Mesothelial cell of epicardium (in vitro differentiated cells): ENCODE data around the gene PARVG. TPM values are rescaled to one million over a fixed set of nuclear protein-coding genes. Genes with fewer than 3 reads are reported as not detected.

Source experiments
- DNase-seq, 2 experiments: peaks; one replicate each; pipeline ENCODE4 v3.0.0; 2021; ENCODE audit warnings: low spot score in 2 of 2; ENCODE audit not compliant: unreplicated experiment in 2 of 2
- H3K27ac Mint-ChIP-seq: 2 replicates; pipeline ENCODE4 v1.8.0; 2021; ENCODE audit warnings: mixed read lengths
- H3K27me3 Mint-ChIP-seq: 2 replicates; pipeline ENCODE4 v1.8.0; 2021; ENCODE audit warnings: low read depth, mixed read lengths
- H3K36me3 Mint-ChIP-seq: 2 replicates; pipeline ENCODE4 v1.8.0; 2021; ENCODE audit warnings: mixed read lengths
- H3K4me1 Mint-ChIP-seq: 2 replicates; pipeline ENCODE4 v1.8.0; 2021; ENCODE audit warnings: mixed read lengths
- H3K4me3 Mint-ChIP-seq: 2 replicates; pipeline ENCODE4 v1.8.0; 2021; ENCODE audit warnings: mild to moderate bottlenecking, moderate library complexity, mixed read lengths
- H3K9me3 Mint-ChIP-seq: 2 replicates; pipeline ENCODE4 v1.8.0; 2021; ENCODE audit warnings: mixed read lengths
- total RNA-seq: library from RNA; stranded (reverse); gene quantifications from 3 replicates; pipeline ENCODE4 v1.2.1, GENCODE V29; 2021
- TF ChIP-seq, protein P1 (sequence below): fragments of 200-600 bp; sonication (generic); IDR thresholded peaks from one replicate; pipeline ENCODE4 v1.5.0; 2021; ENCODE audit warnings: antibody characterized with exemption; ENCODE audit not compliant: unreplicated experiment

Gene PARVG
- total RNA-seq, 1 donor from 2014 or later = 1.0 TPM

- Mint-ChIP-seq H3K27ac (no peak overlapping the region), H3K4me1 (no peaks in the 10 kb centered on the region), H3K36me3 (no peaks in the 10 kb centered on the region), H3K27me3 (peaks cover 19% of the 10 kb centered on the region), H3K9me3 (no peaks in the 10 kb centered on the region), H3K4me3 (no peak overlapping the region)
- TF ChIP-seq, protein P1, sequence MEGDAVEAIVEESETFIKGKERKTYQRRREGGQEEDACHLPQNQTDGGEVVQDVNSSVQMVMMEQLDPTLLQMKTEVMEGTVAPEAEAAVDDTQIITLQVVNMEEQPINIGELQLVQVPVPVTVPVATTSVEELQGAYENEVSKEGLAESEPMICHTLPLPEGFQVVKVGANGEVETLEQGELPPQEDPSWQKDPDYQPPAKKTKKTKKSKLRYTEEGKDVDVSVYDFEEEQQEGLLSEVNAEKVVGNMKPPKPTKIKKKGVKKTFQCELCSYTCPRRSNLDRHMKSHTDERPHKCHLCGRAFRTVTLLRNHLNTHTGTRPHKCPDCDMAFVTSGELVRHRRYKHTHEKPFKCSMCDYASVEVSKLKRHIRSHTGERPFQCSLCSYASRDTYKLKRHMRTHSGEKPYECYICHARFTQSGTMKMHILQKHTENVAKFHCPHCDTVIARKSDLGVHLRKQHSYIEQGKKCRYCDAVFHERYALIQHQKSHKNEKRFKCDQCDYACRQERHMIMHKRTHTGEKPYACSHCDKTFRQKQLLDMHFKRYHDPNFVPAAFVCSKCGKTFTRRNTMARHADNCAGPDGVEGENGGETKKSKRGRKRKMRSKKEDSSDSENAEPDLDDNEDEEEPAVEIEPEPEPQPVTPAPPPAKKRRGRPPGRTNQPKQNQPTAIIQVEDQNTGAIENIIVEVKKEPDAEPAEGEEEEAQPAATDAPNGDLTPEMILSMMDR = no peak
- no peak for DNase-seq
Measured at GRCh38 chr22:44188316-44188715, 7.6 kb downstream of the PARVG start.

GRCh38 chr22:44188986-44189630 lies 8.4 kb downstream of the PARVG start:
- Mint-ChIP-seq H3K9me3 (no peaks in the 10 kb centered on the region), H3K27me3 (peaks cover 18% of the 10 kb centered on the region), H3K27ac (no peak overlapping the region), H3K4me3 (no peak overlapping the region), H3K4me1 (no peaks in the 10 kb centered on the region), H3K36me3 (no peaks in the 10 kb centered on the region)
- TF ChIP-seq, protein P1 = no peak
- DNase-seq = no peak

GRCh38 chr22:44190381-44190976 lies 9.8 kb downstream of the PARVG start:
- Mint-ChIP-seq H3K36me3 (no peaks in the 10 kb centered on the region), H3K27me3 (peaks cover 22% of the 10 kb centered on the region), H3K4me3 (no peak overlapping the region), H3K27ac (no peak overlapping the region), H3K9me3 (no peaks in the 10 kb centered on the region), H3K4me1 (no peaks in the 10 kb centered on the region)
- TF ChIP-seq, protein P1 = no peak
- DNase-seq = no peak

DNA sequence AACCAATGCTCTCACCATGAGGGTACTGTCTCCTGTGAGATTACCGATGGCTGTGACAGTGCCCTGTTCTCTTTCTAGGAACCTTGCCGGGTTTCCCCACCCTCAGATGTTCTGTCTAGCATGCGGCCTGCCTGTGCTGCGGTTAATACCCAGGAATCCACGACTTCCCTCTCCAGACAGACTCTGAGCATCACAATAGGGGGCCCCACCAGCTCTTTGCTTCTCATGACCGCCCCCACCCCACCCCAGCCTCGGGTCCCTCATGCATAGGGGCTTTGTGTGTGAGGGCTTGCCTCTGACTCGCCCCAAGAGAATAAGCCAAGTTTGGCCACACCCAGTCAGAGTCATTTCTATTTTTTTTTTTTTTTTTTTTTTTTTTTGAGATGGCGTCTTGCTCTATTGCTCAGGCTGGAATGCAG lies 10.3 kb downstream of the PARVG start:
- Mint-ChIP-seq H3K36me3 (no peaks in the 10 kb centered on the region), H3K9me3 (no peaks in the 10 kb centered on the region), H3K27me3 (peaks cover 25% of the 10 kb centered on the region), H3K4me1 (no peaks in the 10 kb centered on the region), H3K4me3 (no peak overlapping the region), H3K27ac (no peak overlapping the region)
- DNase-seq = no peak
- TF ChIP-seq, protein P1 = no peak

DNA sequence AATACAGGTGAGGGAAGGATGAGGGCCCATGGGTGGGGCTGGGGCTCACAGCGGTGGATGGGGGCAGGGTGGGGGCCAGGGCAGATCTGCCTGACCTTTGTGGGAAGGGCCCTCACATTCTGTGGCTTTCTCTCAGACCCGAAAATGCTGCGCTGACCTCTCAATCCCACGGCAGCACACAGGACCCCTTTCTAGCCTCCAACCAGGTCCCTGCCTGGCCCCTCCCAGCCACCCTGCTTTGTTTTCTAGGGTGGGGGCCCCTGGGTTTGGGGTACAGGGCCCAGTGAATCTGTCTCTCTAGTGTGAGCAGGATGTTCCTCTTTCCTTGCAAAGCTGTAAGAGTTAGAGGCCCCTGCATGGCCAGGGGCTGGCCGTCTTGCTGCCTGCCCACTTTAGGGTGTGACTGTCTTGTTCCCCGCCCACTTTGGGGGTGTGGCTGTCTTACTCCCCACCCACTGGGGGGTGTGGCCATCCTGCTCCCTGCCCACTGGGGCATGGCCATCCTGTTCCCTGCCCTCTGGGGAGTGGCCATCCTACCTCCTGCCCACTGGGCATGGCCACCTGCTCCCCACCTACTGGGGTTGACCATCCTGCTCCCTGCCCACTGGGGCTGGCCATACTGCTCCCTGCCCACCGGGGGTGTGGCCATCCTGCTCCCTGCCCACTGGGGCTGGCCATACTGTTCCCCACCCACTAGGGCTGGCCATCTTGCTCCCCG lies 11.5 kb downstream of the PARVG start:
- H3K36me3 Mint-ChIP-seq = no peaks in the 10 kb centered on the region
- no peak for DNase-seq

More for the DNA sequence above, 11.5 kb downstream of the PARVG start:
- Mint-ChIP-seq H3K9me3 (no peaks in the 10 kb centered on the region), H3K4me1 (no peaks in the 10 kb centered on the region), H3K27ac (no peak overlapping the region), H3K27me3 (peaks cover 25% of the 10 kb centered on the region), H3K4me3 (no peak overlapping the region)
- TF ChIP-seq, protein P1 = no peak
